ENCODE results near the gene NOTO.

DNA sequence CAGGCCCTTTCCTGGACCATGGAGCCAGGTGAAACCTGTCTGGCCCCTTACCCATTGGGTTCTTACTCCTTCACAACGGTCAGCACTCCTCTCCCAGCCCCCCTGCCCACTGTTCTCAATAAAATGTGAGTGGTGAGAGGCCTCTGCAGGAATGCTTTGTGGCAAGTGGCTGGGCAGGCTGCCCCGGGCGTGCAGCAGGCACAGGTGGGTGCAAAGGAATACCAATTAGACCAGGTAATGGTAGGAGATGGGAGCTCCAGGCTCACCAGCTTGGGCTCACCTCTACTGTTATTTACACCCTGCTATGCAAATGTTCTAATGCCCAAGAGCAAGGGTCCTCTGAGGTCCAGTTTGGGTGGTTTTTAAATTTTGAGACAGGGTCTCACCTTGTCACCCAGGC lies 24.7 kb downstream of the NOTO start:
- TF ChIP-seq, protein P1, sequence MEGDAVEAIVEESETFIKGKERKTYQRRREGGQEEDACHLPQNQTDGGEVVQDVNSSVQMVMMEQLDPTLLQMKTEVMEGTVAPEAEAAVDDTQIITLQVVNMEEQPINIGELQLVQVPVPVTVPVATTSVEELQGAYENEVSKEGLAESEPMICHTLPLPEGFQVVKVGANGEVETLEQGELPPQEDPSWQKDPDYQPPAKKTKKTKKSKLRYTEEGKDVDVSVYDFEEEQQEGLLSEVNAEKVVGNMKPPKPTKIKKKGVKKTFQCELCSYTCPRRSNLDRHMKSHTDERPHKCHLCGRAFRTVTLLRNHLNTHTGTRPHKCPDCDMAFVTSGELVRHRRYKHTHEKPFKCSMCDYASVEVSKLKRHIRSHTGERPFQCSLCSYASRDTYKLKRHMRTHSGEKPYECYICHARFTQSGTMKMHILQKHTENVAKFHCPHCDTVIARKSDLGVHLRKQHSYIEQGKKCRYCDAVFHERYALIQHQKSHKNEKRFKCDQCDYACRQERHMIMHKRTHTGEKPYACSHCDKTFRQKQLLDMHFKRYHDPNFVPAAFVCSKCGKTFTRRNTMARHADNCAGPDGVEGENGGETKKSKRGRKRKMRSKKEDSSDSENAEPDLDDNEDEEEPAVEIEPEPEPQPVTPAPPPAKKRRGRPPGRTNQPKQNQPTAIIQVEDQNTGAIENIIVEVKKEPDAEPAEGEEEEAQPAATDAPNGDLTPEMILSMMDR (IDR thresholded peaks at IDR 0.05), result no peak
- TF ChIP-seq POLR2A (IDR thresholded peaks at IDR 0.05), result no peak

Measured in right lobe of liver (tissue), 4 donors.